CD14-positive monocyte (primary cell): Measurements from ENCODE around the gene GRB7. TPM values are rescaled to one million over a fixed set of nuclear protein-coding genes. Genes with fewer than 3 reads are reported as not detected.

ENCODE experiments used
- DNase-seq, 3 donors: peaks; one replicate each; pipeline ENCODE4 v3.0.0-alpha.2; 2011 to 2022
- H2AFZ ChIP-seq: 2 replicates; pipeline ENCODE4 v1.6.0; 2012; ENCODE audit warnings: mild to moderate bottlenecking, low read depth, low read length, inconsistent platforms; ENCODE audit not compliant: insufficient read depth, poor library complexity, severe bottlenecking
- H3K27ac ChIP-seq, 2 donors: 1 replicate in 1 of 2; 2 replicates in 1 of 2; pipeline ENCODE4 v1.5.1; 2012 to 2013; ENCODE audit warnings: low read length in 2 of 2, control low read depth in 1 of 2, inconsistent platforms in 1 of 2, low read depth in 1 of 2, mild to moderate bottlenecking in 1 of 2
- H3K27me3 ChIP-seq, 2 donors: one replicate each; pipeline versions ENCODE4 v1.6.0 to v1.6.1; 2011 to 2013; ENCODE audit warnings: low read length in 2 of 2; ENCODE audit not compliant: control insufficient read depth in 2 of 2, insufficient read depth in 2 of 2
- H3K36me3 ChIP-seq, 2 donors: replicated peaks in 1 of 2; 1 replicate in 1 of 2; 2 replicates in 1 of 2; pipeline versions ENCODE4 v1.5.1 to v1.6.1; 2012 to 2013; ENCODE audit warnings: low read length in 2 of 2, control low read depth in 1 of 2, inconsistent platforms in 1 of 2, mild to moderate bottlenecking in 1 of 2; ENCODE audit not compliant: insufficient read depth in 2 of 2, control insufficient read depth in 1 of 2
- H3K4me1 ChIP-seq, 2 donors: 1 replicate in 1 of 2; 2 replicates in 1 of 2; pipeline versions ENCODE4 v1.5.1 to v1.6.1; 2012 to 2013; ENCODE audit warnings: low read length in 2 of 2, control low read depth in 1 of 2, inconsistent platforms in 1 of 2, mild to moderate bottlenecking in 1 of 2, moderate library complexity in 1 of 2; ENCODE audit not compliant: insufficient read depth in 2 of 2, control insufficient read depth in 1 of 2
- H3K4me2 ChIP-seq: replicated peaks from 2 replicates; pipeline ENCODE3; 2012; ENCODE audit warnings: low read length, moderate library complexity, mild to moderate bottlenecking; ENCODE audit not compliant: poor library complexity, severe bottlenecking; ENCODE audit errors: extremely low read depth
- H3K4me3 ChIP-seq, 3 experiments: fragments of 200-600 bp in 1 of 3; sonication (generic) in 1 of 3; replicated peaks in 1 of 3; 1 replicate in 2 of 3; 2 replicates in 1 of 3; pipeline ENCODE4 v1.5.1; 2011 to 2013; ENCODE audit warnings: low read length in 3 of 3, mild to moderate bottlenecking in 3 of 3, control low read depth in 2 of 3, low read depth in 2 of 3, inconsistent platforms in 1 of 3, moderate library complexity in 1 of 3
- H3K79me2 ChIP-seq: 2 replicates; pipeline ENCODE4 v1.6.0; 2012; ENCODE audit warnings: mild to moderate bottlenecking, control low read depth, inconsistent platforms, low read length, moderate library complexity; ENCODE audit not compliant: insufficient read depth
- H3K9ac ChIP-seq: 2 replicates; pipeline ENCODE4 v1.6.0; 2017; ENCODE audit warnings: low read length, mild to moderate bottlenecking; ENCODE audit not compliant: insufficient read depth, poor library complexity, severe bottlenecking
- H3K9me3 ChIP-seq, 2 donors: replicated peaks in 1 of 2; 1 replicate in 1 of 2; 2 replicates in 1 of 2; pipeline versions ENCODE4 v1.5.1 to v1.6.1; 2012 to 2013; ENCODE audit warnings: low read length in 2 of 2, control low read depth in 1 of 2; ENCODE audit not compliant: control insufficient read depth in 1 of 2, insufficient read depth in 1 of 2
- H4K20me1 ChIP-seq: 2 replicates; pipeline ENCODE4 v1.6.0; 2012; ENCODE audit warnings: mild to moderate bottlenecking, low read length, control low read depth, moderate library complexity; ENCODE audit not compliant: insufficient read depth
- H3K27ac Mint-ChIP-seq, 7 donors: one replicate each; pipeline ENCODE4 v1.8.0; 2020; ENCODE audit warnings: mild to moderate bottlenecking in 7 of 7, mixed read lengths in 7 of 7, moderate library complexity in 6 of 7, inconsistent platforms in 2 of 7
- H3K27me3 Mint-ChIP-seq, 3 donors: one replicate each; pipeline ENCODE4 v1.8.0; 2021 to 2022; ENCODE audit warnings: low read depth in 3 of 3, mild to moderate bottlenecking in 3 of 3, mixed read lengths in 3 of 3, moderate library complexity in 3 of 3, inconsistent platforms in 1 of 3
- H3K36me3 Mint-ChIP-seq, 2 donors: one replicate each; pipeline ENCODE4 v1.8.0; 2020; ENCODE audit warnings: mixed read lengths in 2 of 2, inconsistent platforms in 1 of 2, mild to moderate bottlenecking in 1 of 2
- H3K4me1 Mint-ChIP-seq: one replicate; pipeline ENCODE4 v1.8.0; 2020; ENCODE audit warnings: mild to moderate bottlenecking, mixed read lengths
- H3K4me3 Mint-ChIP-seq, 2 donors: one replicate each; pipeline ENCODE4 v1.8.0; 2020; ENCODE audit warnings: mild to moderate bottlenecking in 2 of 2, mixed read lengths in 2 of 2, moderate library complexity in 1 of 2
- H3K9me3 Mint-ChIP-seq, 7 donors: one replicate each; pipeline ENCODE4 v1.8.0; 2020 to 2022; ENCODE audit warnings: mixed read lengths in 7 of 7, mild to moderate bottlenecking in 6 of 7, moderate library complexity in 6 of 7, inconsistent platforms in 2 of 7
- CTCF ChIP-seq: fragments of 200-600 bp; IDR thresholded peaks from one replicate; pipeline ENCODE4 v1.8.0; 2022; ENCODE audit warnings: antibody characterized with exemption, mild to moderate bottlenecking
- WGBS: methylation state at CpG from one replicate; pipeline ENCODE4 v1.1.5; 2013; ENCODE audit warnings: missing lambda C conversion rate; ENCODE audit not compliant: insufficient coverage; 5-methylcytosine and 5-hydroxymethylcytosine counted together
- intact Hi-C, 2 donors: fragments of 100-400 bp; cut with micrococcal nuclease; formaldehyde crosslinking; loops; one replicate each; pipeline versions ENCODE4 v1.15.0 to v1.15.1; 2023
- polyA plus RNA-seq, 3 donors: library from polyadenylated mRNA; depleted of rRNA in 1 of 3; unstranded in 2 of 3; stranded (reverse) in 1 of 3; fragments of 300-500 nt in 2 of 3; fragments of >200 nt in 1 of 3; fragmentation: Illumina TruSeq in 2 of 3; gene quantifications; 1 replicate in 2 of 3; 2 replicates in 1 of 3; pipeline ENCODE4 v1.2.3, GENCODE V29; 2012 to 2021

The GRB7 gene
- polyA plus RNA-seq, 3 donors: not detected

GRCh38 chr17:39719563-39720355, 18.0 kb upstream of the GRB7 start:
- Mint-ChIP-seq H3K27ac (no peak overlapping the region), H3K4me1 (peaks cover 2% of the 10 kb centered on the region), H3K9me3 (peaks cover 0 to 2% (median 0%) of the 10 kb centered on the region in 7 donors)

GRCh38 chr17:39722104-39722503, 15.6 kb upstream of the GRB7 start:
- Histone ChIP-seq H3K79me2 (no peaks in the 10 kb centered on the region), H3K4me2 (no peak overlapping the region), H2AFZ (no peak overlapping the region), H4K20me1 (no peaks in the 10 kb centered on the region), H3K36me3 (peaks cover under 1 to 7% of the 10 kb centered on the region in 2 donors), H3K9me3 (no peaks in the 10 kb centered on the region), H3K4me3 (no peak overlapping the region), H3K27ac (no peak overlapping the region), H3K4me1 (peaks cover 0 to 4% of the 10 kb centered on the region in 2 donors), H3K9ac (no peak overlapping the region), H3K27me3 (no peaks in the 10 kb centered on the region)
- no peak for TF ChIP-seq CTCF
- peaks cover 1 to 5% (median 2%) of the 10 kb centered on the region in 3 donors for H3K27me3 Mint-ChIP-seq
- peaks cover 0 to 2% (median 0%) of the 10 kb centered on the region in 7 donors for H3K9me3 Mint-ChIP-seq
- peaks cover 2% of the 10 kb centered on the region for H3K4me1 Mint-ChIP-seq
- no peak for DNase-seq
- intact Hi-C loops: no loop called here
- peaks cover 8 to 14% of the 10 kb centered on the region in 2 donors for H3K36me3 Mint-ChIP-seq
- WGBS: 83% methylated on average over 2 of the region's 6 CpGs
- no peak overlapping the region for H3K27ac Mint-ChIP-seq
- H3K4me3 Mint-ChIP-seq: no peak overlapping the region

More at GRCh38 chr17:39719563-39720355, 18.0 kb upstream of the GRB7 start:
- Histone ChIP-seq H3K27me3 (no peaks in the 10 kb centered on the region), H3K36me3 (no peaks in the 10 kb centered on the region), H3K9ac (no peak overlapping the region), H3K4me1 (peaks cover 0 to 4% of the 10 kb centered on the region in 2 donors), H3K9me3 (no peaks in the 10 kb centered on the region), H3K4me2 (no peak overlapping the region), H4K20me1 (no peaks in the 10 kb centered on the region), H3K79me2 (no peaks in the 10 kb centered on the region), H3K4me3 (no peak overlapping the region), H3K27ac (no peak overlapping the region), H2AFZ (no peak overlapping the region)
- DNase-seq: no peak
- intact Hi-C loops: no loop called here
- WGBS: 93% methylated on average over 2 of the region's 7 CpGs
- Mint-ChIP-seq H3K4me3 (no peak overlapping the region), H3K36me3 (peaks cover 0 to 1% of the 10 kb centered on the region in 2 donors), H3K27me3 (peaks cover 1 to 7% (median 2%) of the 10 kb centered on the region in 3 donors)
- no peak for TF ChIP-seq CTCF
